HG03469 (cell line): ENCODE measurements around the gene ZNF804B.

Experiments
- ATAC-seq: cut with Tn5 transposase; IDR thresholded peaks from one replicate; pipeline ENCODE4 v1.9.1; 2021; ENCODE audit warnings: mild to moderate bottlenecking, moderate library complexity, moderate number of reproducible peaks; ENCODE audit not compliant: unreplicated experiment

Gene ZNF804B

GRCh38 chr7:89246196-89246595 is 486.7 kb downstream of the ZNF804B start:
- ATAC-seq, result no peak

GRCh38 chr7:89247207-89247606 is 487.7 kb downstream of the ZNF804B start:
- ATAC-seq, result no peak

GRCh38 chr7:89259085-89259484 is 499.6 kb downstream of the ZNF804B start:
- ATAC-seq, result no peak

- ATAC-seq, result no peak
These were observed 504.6 kb downstream of the ZNF804B start for GRCh38 chr7:89264126-89264525.

- ATAC-seq, result no peak
These were observed 506.1 kb downstream of the ZNF804B start for GRCh38 chr7:89265631-89266030.

- no peak for ATAC-seq
These were observed 523.8 kb downstream of the ZNF804B start for GRCh38 chr7:89283302-89283701.

GRCh38 chr7:89308535-89308934 is 549.0 kb downstream of the ZNF804B start:
- no peak for ATAC-seq

- no peak for ATAC-seq
These were observed 552.4 kb downstream of the ZNF804B start for GRCh38 chr7:89311886-89312285.

- no peak for ATAC-seq
These were observed 553.1 kb downstream of the ZNF804B start for GRCh38 chr7:89312551-89312950.

- ATAC-seq, result no peak
These were observed 557.2 kb downstream of the ZNF804B start for GRCh38 chr7:89316584-89317251.

GRCh38 chr7:89332026-89332425 is 572.5 kb downstream of the ZNF804B start:
- no peak for ATAC-seq

GRCh38 chr7:89334797-89335196 is 575.3 kb downstream of the ZNF804B start:
- ATAC-seq, result no peak

- ATAC-seq, result no peak
These were observed 576.0 kb downstream of the ZNF804B start for GRCh38 chr7:89335490-89335889.

GRCh38 chr7:89336121-89336520 is 576.6 kb downstream of the ZNF804B start:
- no peak for ATAC-seq

- ATAC-seq, result no peak
These were observed 580.2 kb downstream of the ZNF804B start for GRCh38 chr7:89339748-89340147.

- no peak for ATAC-seq
These were observed 597.6 kb downstream of the ZNF804B start for GRCh38 chr7:89357121-89357520.

GRCh38 chr7:89377219-89377618 is 617.7 kb downstream of the ZNF804B start:
- ATAC-seq, result no peak

- ATAC-seq, result no peak
These were observed 625.9 kb downstream of the ZNF804B start for GRCh38 chr7:89385411-89385810.
